WTC11 (cell line): ENCODE measurements around the gene RDH11.

ENCODE experiments used
- CBFB ChIP-seq: sonication (generic); formaldehyde crosslinking; IDR thresholded peaks from 2 replicates; pipeline ENCODE4 v1.8.1; 2022; ENCODE audit warnings: mild to moderate bottlenecking, low read depth, missing genetic modification reagents
- CTCF ChIP-seq: fragments of 200-600 bp; IDR thresholded peaks from 2 replicates; pipeline ENCODE4 v1.8.0; 2022; ENCODE audit warnings: antibody characterized with exemption
- E2F1 ChIP-seq: sonication (generic); formaldehyde crosslinking; IDR thresholded peaks from 2 replicates; pipeline ENCODE4 v1.8.0; 2022; ENCODE audit warnings: mild to moderate bottlenecking, missing genetic modification reagents
- ELF4 ChIP-seq: sonication (generic); formaldehyde crosslinking; IDR thresholded peaks from 2 replicates; pipeline ENCODE4 v1.8.1; 2022; ENCODE audit warnings: low read depth, mild to moderate bottlenecking, moderate library complexity, missing genetic modification reagents
- MAX ChIP-seq: sonication (generic); formaldehyde crosslinking; IDR thresholded peaks from 2 replicates; pipeline ENCODE4 v1.8.0; 2022; ENCODE audit warnings: mild to moderate bottlenecking, missing genetic modification reagents
- NR3C1 ChIP-seq: sonication (generic); formaldehyde crosslinking; conservative IDR thresholded peaks from 2 replicates; pipeline ENCODE4 v1.8.1; 2023; ENCODE audit warnings: low read depth, mild to moderate bottlenecking, missing genetic modification reagents
- SP1 ChIP-seq: sonication (generic); formaldehyde crosslinking; conservative IDR thresholded peaks from 2 replicates; pipeline ENCODE4 v1.8.1; 2022; ENCODE audit warnings: missing genetic modification reagents
- ZNF232 ChIP-seq: sonication (generic); formaldehyde crosslinking; IDR thresholded peaks from 2 replicates; pipeline ENCODE4 v1.8.0; 2022; ENCODE audit warnings: mild to moderate bottlenecking, missing genetic modification reagents
- ZNF512 ChIP-seq: sonication (generic); formaldehyde crosslinking; IDR thresholded peaks from 2 replicates; pipeline ENCODE4 v1.8.1; 2022; ENCODE audit warnings: missing genetic modification reagents, borderline replicate concordance

- TF ChIP-seq NR3C1 (CRISPR knock-in tag) (no peak), ZNF512 (CRISPR knock-in tag) (no peak), CTCF (no peak), SP1 (CRISPR knock-in tag) (no peak), E2F1 (CRISPR knock-in tag) (no peak), ZNF232 (no peak), MAX (CRISPR knock-in tag) (no peak), CBFB (CRISPR knock-in tag) (no peak), ELF4 (CRISPR knock-in tag) (no peak)
Observed at GRCh38 chr14:67646131-67646530, 49.4 kb downstream of the RDH11 start.
